ENCODE data around the gene RTN4.
"Not testable (repeated sequence)": the region's sequence is repeated elsewhere in the genome, so short reads cannot be mapped to it uniquely, and the experiment has no call there.

RTN4 gene

DNA sequence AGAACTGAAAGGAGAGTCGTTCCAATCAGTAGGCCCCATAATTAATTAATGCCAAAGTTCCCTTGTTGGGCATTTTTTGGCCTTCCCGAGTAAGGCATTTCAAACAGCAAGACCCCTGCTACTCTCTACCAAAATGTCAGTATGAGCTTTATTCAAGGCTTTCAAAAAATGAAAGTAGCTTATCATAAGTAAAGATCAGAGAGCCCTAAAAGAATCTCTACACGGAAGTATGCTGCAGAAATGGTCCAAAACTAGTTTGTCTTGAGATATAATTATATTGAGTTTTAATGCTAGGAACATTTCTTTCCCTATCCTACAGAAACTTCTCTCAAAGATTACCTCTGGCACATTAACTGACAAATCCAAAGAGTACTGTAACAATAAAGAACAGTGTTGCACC lies 43.9 kb downstream of the RTN4 start:
- no peak for DNase-seq (ENCODE audit: low spot score)

GRCh38 chr2:55003706-55004639 lies 46.3 kb downstream of the RTN4 start:
- no peak for DNase-seq (ENCODE audit: low spot score)

DNA sequence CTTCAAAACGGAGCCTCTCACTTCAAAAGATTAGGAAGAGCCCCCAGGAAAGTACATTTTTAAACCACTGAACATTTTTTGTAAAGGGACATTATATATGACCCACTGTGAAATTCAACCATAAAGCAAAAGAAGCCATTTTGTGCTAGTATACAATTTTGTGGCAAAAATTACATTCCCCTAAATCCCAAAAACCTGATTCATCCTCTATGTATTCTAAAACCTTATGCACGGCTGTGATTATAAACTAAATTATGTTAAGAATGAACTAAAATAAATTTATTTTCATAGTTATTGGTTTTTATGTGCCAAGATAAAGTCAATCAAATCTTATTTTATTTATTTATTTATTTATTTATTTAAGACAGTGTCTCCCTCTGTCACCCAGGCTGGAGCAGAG lies 48.5 kb downstream of the RTN4 start:
- no peak for DNase-seq (ENCODE audit: low spot score)

- no peak for DNase-seq (ENCODE audit: low spot score)
Measured at GRCh38 chr2:55000341-55000740, 49.9 kb downstream of the RTN4 start.

- peak; percentile 29 for DNase-seq (ENCODE audit: low spot score)
Measured at GRCh38 chr2:54999182-54999581, 51.1 kb downstream of the RTN4 start.

GRCh38 chr2:54997826-54998225 lies 52.4 kb downstream of the RTN4 start:
- no peak for DNase-seq (ENCODE audit: low spot score)

DNA sequence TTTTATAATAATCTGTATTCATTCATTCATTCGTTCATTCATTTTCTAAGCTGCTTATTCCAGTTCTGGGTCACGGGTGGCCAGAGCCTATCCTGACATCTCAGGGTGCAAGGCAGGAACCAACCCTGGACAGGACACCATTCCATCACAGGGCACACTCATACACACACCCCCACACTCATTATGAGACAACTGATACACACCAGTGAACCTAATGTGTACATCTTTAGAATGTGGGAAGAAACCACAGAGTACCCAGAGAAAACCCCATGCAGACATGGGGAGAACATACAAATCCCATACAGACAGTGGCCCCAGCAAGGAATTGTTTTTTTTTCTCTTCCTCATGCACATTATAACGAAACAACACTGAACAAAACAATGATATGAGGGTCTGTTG lies 54.7 kb downstream of the RTN4 start:
- DNase-seq (ENCODE audit: low spot score) = no peak

DNA sequence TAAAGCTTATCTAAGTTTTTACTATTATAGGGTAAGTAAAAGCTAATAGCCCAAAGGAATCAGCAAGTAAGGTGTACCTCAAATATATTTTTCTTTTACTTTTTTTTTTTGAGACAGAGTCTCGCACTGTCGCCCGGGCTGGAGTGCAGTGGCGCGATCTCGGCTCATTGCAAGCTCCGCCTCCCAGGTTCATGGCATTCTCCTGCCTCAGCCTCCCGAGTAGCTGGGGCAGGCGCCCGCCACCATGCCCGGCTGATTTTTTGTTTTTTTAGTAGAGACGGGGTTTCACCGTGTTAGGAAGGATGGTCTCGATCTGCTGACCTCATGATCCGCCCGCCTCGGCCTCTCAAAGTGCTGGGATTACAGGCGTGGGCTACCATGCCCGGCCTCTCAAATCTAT lies 59.6 kb downstream of the RTN4 start:
- DNase-seq (ENCODE audit: low spot score) = not testable (repeated sequence)

DNA sequence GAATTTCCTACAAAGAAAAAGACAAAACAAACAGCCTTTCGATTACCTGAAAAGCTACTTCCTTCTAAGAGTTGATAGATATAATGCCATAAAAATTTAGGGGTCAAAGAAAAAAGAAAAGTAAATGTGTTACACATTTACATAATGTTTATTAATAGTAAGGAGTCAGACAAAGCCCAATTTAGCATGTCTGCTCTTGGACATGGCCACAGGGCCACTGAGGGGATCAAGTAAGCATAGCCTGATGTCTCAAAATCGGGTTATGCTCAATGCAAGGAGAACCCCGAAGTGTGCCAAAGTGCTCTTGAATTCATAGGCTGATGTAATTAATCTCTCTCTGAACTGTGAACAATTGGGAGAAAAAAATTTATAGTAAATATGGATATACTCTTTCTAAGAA lies 61.6 kb downstream of the RTN4 start:
- no peak for DNase-seq (ENCODE audit: low spot score)

DNA sequence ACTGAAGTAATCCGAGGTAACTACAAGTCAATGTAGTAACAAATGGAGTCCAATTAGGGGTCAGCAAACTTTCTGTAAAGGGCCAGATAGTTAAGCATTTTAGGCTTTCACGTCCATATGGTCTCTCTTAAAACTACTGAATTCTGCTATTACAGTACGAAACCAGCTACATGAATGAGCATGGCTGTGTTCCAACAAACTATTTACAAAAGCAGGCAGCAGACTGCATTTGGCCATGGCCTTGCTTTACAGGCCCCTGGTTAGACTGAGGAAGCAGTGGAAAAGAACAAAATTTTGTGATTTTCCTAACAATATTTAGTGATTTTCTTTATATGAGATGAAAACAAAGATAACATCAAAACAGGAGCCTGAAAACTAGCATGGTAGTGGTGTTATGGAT lies 64.0 kb downstream of the RTN4 start:
- DNase-seq (ENCODE audit: low spot score) = no peak

GRCh38 chr2:54984476-54984875 lies 65.8 kb downstream of the RTN4 start:
- DNase-seq (ENCODE audit: low spot score) = no peak

GRCh38 chr2:54983345-54984220 lies 66.7 kb downstream of the RTN4 start:
- DNase-seq (ENCODE audit: low spot score) = no peak

DNA sequence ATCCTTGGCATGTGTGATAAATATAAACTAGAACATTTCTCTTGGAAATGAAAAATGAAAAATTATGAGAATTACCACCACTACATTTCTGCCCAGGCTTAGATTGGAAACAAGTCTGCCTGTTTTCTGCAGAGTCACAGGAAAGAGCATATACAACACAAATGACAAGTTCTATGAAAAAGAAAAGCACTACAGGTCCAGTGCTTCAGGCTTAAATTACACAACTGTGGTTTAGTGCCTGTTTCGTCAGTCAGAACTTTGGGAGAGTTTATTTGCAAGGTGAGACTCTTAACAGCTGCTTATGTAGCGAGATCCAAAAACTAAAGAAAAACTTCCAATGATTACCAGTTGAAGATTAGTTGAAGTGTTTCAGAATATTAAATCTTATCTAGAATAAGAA lies 68.9 kb downstream of the RTN4 start:
- no peak for DNase-seq (ENCODE audit: low spot score)

DNA sequence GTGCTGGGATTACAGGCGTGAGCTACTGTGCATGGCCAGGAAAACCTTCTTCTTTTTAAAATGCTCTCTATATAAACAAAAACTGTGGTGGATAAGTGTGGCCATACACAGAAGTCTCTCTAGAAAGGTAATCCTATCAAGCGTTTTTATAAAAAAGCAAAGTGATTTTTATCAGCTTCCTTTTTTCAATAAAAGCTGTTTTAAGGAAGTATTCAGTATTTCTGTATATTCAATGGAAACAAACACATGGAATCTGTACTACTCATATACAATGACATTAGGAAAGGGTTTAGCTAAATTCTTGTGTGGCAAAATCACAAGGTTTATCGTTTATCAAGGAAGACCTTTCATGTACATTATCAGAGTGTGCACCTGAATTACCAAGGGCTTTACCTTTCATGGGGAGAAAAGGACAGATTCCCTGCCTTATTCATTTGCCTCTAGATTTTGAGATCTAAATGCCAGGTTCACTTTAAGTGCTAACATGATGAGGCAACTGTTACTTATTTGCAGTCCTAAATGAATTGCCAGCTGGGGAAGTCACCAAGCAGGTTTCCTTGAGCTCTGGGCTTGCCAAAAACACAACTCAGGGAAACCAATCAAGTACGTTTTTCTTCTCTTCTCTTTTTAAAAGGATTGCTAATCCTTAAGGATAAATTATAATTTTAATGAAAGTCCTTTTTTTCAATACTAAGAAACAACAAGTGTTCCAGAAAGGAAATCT lies 70.8 kb downstream of the RTN4 start:
- no peak for DNase-seq (ENCODE audit: low spot score)

- DNase-seq (ENCODE audit: low spot score) = no peak
Measured at GRCh38 chr2:54977149-54977548, 73.1 kb downstream of the RTN4 start.

DNA sequence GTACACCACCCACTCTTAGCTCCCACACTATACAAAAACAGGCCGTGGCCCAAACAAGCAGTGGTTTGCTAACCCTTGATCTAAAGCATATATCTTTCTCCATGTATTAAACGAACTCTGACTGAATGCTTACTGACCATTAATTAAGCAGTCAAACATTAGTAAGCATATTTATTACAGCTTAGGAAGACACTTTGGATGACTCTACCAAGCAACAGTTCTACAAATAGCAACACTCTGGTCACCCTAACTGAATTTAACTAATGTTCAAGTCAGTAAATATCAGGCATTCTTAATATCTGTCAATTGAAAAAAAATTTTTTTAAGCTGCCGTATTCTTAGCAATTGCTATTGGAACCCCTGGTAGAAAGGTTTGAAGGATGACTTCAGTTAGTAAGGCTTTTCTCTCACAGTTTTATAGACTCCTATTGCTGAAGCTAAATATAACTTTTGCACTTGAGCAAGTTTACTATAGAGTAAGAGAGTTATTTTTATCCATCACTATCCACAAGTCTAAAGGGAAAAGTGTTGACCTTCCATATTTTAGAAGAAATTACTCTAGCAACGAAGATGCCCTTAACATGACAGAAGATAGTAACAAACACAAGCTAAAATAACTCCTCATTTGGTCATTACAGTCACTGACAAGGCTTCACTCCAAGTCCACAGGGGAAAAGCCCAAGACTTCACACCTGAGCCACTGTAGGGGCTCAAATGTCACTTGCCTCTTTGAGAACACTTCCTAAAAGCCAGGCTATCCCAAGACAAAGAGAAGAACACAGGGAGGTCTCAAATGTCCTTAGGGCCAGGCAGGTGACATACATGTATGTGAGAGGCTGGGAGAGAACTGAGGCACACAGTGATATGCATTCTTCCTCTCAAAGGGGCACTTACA lies 74.4 kb downstream of the RTN4 start:
- no peak for DNase-seq (ENCODE audit: low spot score)

- no peak for DNase-seq (ENCODE audit: low spot score)
Measured at GRCh38 chr2:54975175-54975574, 75.1 kb downstream of the RTN4 start.

DNA sequence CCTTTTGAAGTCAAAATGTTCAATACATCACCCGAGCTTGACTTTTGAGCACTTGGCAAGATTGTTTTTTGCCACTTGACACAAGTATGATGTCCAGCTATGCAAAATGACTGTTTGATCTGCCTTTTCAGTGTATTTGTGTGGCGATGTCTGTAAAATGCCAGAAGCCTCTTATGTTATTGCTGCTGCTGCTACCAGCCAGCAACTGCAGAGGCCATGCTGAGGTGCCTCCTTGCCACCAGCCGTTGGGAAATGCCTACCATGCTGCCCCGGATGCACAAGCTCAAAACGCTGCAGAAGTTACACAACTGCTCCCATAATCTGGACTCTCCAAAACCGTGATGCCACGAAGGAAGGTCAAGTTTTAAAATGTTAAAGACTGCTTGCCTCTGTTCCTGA lies 80.3 kb downstream of the RTN4 start:
- no peak for DNase-seq (ENCODE audit: low spot score)

DNA sequence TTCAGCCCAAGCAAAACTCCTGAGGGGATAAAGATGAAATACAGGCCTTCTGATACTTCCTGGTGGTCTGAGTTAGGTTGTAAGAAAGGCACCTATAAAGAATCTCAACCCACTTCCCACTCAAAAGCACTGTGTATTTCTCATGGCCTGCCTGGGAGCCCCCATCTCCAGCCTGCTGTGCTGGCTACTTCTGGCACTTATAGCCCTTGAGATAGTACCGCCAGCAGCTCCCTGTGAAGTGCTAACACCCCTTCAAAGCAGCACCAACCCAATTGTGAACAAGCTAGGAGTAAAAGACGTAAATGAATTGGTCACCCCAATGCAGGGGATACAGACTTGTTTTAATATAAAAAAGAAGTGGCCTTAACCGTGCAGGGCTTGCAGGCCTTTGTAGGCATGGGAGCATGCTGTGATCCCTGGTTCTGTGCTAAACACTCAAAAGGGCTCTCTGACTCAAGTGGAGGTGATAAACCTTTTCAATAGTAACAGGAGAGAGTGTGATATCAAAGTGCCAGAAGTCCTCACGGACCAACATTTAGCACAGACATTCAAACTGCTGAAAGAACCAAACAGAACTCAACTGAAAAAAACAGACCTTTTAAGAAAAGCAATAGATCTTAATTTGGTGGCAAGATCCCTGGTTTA lies 80.8 kb downstream of the RTN4 start:
- DNase-seq (ENCODE audit: low spot score) = no peak

GRCh38 chr2:54968561-54969218 lies 81.6 kb downstream of the RTN4 start:
- no peak for DNase-seq (ENCODE audit: low spot score)

All from AG08396 (cell line).